ENCODE data around the gene EDARADD.

The EDARADD gene

GRCh38 chr1:236520445-236521005 lies 126.4 kb downstream of the EDARADD start:
- DNase-seq: no peak

GRCh38 chr1:236522937-236523703 lies 129.0 kb downstream of the EDARADD start:
- no peak for DNase-seq

GRCh38 chr1:236523704-236524141 lies 129.6 kb downstream of the EDARADD start, which contains the start of gene LGALS8:
Gene LGALS8 (plus strand): TSS chr1:236523982. CDS start chr1:236526071, 2,089 bp downstream.
- no peak for DNase-seq

- peak; percentile 70 for DNase-seq
Measured at GRCh38 chr1:236524142-236524894, 130.2 kb downstream of the EDARADD start.

GRCh38 chr1:236524895-236525184 lies 130.8 kb downstream of the EDARADD start:
- no peak for DNase-seq

GRCh38 chr1:236526079-236526478 lies 132.0 kb downstream of the EDARADD start:
- no peak for DNase-seq

DNA sequence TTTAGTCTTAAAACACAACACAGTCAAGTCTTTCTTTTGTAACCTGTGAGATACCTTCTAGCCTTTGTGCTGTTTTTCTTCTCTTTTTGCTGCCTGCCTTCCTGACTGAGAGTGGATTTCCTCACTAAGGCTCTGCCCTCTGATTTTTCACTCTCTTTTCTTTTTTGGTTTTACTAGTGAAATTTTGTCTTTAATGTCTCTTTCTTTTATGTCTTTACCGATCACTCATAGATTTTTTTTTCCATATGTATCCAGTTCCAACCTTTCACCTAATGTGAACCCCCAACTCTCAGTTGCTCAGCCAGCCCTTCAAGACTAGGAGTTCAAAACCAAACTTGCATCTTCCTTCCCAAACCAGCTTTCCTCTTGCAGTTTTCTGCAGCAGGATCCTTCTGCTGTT lies 136.2 kb downstream of the EDARADD start:
- DNase-seq: no peak

DNA sequence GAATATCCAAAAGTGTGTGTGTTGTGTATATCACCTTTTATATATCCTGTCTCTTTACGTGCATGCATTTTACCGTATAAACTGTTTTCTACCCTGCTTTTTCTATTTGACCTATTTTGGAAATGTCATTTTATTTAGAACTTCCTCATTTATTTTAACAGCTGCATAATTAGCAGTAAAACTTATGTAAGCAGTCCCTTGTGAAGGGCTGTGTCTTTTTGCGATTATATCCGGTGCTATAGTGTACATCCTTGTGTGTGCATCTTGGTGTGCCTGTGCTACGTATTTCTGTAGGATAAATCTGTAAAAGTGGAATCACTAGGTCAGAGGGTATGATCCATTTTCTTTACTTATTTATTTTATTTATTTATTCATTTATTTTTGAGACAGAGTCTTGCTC lies 136.9 kb downstream of the EDARADD start:
- DNase-seq: no peak

- no peak for DNase-seq
Measured at GRCh38 chr1:236532850-236533249, 138.8 kb downstream of the EDARADD start.

GRCh38 chr1:236534151-236534651 lies 140.1 kb downstream of the EDARADD start:
- no peak for DNase-seq
